ENCODE measurements around the gene CNTNAP2.

DNA sequence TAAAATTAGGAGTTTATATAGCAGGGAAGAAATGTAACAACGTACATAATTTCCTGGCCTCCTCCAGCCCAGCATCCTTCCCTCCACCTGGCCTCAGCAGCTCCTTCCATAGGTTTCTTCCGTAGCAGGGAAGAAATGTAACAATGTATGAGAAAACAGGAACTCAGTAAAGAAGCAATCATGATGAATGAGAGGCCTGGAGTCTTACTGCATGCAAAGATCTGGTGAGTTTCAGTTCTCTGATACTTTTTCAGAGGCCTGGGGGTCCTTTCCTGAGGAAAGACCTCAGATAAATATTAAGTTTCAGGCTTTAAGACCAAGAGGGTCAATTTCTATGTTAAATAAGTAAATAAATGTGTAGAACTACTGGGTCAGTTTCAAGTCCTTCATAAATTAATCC lies 2318.3 kb downstream of the CNTNAP2 start:
- TF ChIP-seq CTBP1 (IDR thresholded peaks at IDR 0.05; ENCODE audit: borderline replicate concordance) (no peak), SP1 (IDR thresholded peaks at IDR 0.05) (no peak), NFRKB (IDR thresholded peaks at IDR 0.05) (no peak), BHLHE40 (IDR thresholded peaks at IDR 0.05; ENCODE audit: borderline replicate concordance) (no peak), FOXM1 (IDR thresholded peaks at IDR 0.05; ENCODE audit: borderline replicate concordance) (no peak), SUZ12 (IDR thresholded peaks at IDR 0.05) (no peak), TARDBP (IDR thresholded peaks at IDR 0.05) (no peak)
